GM21528 (cell line): ENCODE results near the gene PHF12.
A peak's percentile ranks its signal among the peaks of the same experiment; 100 is the strongest.
"Not testable (repeated sequence)": the region's sequence is repeated elsewhere in the genome, so short reads cannot be mapped to it uniquely, and the experiment has no call there.

Source experiments
- ATAC-seq: cut with Tn5 transposase; IDR thresholded peaks from one replicate; pipeline ENCODE4 v1.9.1; 2021; ENCODE audit warnings: mild to moderate bottlenecking, moderate library complexity; ENCODE audit not compliant: unreplicated experiment, low FRiP score

Gene PHF12

DNA sequence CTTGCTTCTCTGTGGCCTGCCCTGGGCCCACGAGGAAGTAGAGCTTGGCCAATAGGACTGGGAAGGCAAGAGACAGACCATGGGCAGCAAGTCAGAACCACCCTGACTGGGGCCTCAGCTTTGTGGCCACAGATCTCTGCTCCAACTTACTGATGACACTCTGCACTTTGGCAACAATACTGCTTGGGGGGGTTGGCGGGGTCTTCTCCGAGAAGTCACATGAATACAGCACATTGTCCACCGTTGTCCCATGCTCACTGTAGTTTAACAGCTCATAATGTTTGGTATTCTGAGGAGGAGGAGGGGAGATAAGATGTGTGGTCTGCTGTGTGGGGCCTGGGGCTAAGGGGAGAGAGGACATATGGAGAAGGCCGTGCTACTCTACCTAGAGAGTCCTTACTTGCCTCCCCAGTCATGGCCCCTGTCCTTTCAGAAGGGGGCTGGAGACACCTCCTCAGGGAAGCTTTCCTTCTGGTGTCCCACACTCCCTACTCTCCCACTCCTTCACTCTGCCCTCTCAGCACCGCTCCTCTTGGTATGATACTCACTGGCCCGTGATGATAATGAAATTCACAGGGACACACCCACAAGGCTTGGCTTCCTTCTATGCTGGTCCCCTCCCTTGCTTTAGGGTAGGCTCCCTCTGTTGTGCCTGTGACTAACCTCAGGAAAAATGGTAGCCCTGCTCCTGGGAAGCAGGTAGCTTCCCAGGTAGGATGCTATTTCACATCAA lies 44.4 kb downstream of the PHF12 start:
- ATAC-seq, result no peak

GRCh38 chr17:28906276-28906675 lies 45.0 kb downstream of the PHF12 start:
- no peak for ATAC-seq

DNA sequence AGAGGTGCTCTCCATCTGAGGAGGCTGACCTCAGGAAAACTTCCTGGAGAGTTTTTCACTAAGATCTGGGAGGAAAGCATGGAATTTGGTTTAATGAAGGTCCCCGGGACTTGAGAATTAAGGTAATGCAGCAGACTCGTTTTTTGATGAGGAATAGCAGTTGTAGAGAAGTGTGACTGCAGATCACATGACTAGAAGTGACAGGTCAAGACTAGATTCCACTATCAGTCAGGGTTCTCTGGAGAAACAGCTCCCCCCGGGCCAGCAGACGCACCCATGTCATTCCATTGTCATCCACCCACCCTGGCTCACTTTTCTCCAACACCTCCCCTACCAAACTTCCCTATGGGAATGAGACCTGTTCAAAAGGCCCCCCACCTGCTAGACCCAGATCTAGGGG lies 46.5 kb downstream of the PHF12 start:
- ATAC-seq, result no peak

DNA sequence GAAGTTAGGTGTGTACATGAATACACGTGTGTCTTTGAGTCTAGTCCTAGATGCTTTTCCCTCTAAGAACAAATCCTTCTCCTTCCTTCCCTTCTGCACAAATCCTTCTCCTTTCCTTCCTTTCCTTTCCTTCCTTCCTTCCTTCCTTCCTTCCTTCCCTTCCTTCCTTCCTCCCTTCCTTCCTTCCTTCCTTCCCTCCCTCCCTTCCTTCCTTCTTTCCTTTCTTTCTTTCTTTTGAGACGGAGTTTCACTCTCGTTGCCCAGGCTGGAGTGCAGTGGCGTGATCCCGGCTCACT lies 47.8 kb downstream of the PHF12 start:
- not testable (repeated sequence) for ATAC-seq

DNA sequence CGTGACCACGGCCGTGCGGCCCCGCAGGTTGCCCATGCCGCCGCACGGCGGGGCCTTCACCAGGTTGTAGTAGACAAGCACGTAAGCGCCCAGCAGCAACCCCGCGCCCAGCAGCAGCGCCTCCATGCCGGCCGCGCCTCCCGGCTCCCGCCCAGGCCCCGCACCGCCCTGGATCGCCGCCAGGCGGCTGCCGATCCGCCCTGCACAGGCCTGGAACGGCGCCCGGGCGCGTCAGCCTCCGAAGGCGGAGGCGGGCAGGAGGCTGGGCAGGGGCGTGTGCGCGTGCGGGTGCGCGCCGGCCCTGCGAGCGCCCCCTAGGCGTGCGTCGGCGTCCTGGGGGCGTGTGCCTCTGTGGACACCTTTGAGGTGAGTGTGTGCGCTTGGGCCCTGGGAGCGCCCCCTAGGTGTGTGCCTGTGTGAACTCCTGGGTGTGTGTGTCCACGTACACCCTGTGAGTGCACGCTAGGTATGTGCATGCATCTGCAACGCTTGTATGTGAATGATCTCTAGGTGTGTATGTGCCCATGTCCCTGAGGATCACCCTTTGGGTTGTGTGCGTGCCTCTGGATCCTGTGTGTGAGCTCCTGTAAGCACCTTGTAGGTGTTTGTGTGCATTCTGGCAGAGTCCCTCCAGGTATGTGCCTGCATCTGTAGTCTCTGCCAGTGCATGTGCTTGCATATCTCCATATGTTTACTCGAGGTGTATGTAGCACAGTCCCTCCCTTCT lies 48.3 kb downstream of the PHF12 start, which contains the start of gene DHRS13:
Gene DHRS13, minus strand, starts transcription at position 261 of the 727 bp plus-strand sequence. Its CDS starts 135 bp downstream, at position 126.
- ATAC-seq, result peak; percentile 83

DNA sequence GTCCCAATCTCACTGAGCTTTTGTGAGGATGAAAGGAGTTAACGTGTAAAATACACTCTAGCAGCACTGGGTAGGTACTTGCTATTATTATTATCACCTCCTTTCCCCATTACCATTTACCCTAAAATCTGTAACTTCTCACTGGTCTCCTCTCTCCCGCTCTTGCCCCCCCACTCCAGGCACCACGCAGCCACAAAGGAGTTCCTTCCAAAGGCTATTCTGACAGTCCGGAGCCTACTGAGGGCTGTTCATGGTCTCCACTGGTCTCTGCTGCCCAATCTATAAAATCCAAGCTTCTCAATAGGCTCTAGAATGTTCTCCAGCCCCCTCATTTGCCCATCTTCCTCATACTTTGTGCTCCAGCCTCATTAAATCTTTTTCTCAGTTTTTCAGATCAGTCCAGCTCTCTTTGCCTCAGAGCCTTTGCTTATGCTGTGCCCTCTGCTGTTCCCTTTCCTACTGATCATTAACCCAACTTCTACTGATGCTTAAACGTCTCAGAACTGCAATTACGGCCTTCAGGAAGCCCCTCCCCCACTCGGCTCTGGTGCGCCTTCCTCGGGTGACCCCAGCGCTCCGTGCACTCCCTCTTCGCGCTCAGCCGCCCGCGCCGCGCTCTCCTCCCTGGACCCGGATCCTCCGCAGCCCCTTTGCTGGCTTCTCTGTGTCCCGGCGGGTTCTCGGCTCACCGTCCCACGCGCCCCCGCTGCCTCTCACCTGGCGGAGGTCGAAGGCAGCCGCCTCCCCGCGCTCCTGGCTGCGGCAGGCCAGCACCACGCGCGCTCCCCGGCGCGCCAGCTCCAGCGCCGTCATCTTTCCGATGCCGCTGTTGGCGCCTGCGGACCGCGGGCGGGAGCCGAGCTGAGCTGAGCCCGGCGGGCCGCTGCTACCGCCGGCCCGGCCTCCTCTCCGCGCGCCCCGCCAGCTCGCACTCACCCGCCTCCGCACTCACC lies 49.2 kb downstream of the PHF12 start:
- peak; percentile 38 for ATAC-seq

- ATAC-seq, result no peak
These were observed 50.2 kb downstream of the PHF12 start for GRCh38 chr17:28900986-28901726.

DNA sequence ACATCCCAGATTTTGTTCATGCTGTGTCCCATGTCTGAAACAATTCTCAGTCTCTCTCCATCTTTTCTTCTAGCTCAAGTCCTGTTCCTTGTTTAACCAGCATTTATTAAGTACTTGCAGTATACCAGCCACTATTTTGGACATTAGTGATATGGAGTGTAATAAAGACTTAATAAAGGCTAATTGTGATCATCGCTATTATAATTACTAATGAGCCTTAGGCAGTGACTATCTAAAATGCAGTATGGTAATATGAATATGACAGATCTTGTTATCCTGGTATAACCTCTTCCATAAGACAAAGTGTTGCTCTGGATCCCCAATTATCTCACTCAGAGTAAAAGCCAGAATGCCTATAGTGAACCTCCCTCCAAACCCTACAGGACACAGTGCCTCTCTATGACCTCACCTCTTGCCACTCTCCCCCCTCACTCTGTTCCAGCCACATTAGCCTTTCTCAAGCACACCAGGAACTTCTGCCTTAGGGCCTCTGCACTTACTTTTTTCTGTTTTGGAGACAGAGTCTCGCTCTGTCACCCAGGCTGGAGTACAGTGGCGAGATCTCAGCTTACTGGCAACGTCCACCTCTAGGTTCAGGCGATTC lies 52.0 kb downstream of the PHF12 start:
- ATAC-seq, result no peak

DNA sequence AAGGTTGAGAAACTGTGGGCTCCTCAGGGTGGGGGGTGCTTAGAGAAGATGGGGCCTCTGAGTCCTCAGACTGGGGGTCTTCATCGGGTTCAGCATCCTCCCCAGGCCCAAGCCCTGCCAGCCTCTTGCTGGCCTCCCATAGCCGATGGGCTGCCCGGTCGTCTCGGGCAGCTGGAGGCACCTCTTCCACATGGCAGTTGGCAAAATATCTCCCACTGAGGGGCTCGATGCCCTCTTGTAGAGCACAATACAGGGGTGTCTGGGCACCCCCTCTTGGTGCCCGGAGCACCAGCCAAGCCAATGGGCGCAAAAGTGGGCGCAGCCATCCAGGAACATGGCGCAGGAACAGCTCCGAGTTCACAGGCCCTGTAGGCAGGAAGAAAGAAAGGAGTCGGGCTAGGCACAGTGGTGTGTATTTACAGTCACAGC lies 52.8 kb downstream of the PHF12 start:
- ATAC-seq, result no peak

DNA sequence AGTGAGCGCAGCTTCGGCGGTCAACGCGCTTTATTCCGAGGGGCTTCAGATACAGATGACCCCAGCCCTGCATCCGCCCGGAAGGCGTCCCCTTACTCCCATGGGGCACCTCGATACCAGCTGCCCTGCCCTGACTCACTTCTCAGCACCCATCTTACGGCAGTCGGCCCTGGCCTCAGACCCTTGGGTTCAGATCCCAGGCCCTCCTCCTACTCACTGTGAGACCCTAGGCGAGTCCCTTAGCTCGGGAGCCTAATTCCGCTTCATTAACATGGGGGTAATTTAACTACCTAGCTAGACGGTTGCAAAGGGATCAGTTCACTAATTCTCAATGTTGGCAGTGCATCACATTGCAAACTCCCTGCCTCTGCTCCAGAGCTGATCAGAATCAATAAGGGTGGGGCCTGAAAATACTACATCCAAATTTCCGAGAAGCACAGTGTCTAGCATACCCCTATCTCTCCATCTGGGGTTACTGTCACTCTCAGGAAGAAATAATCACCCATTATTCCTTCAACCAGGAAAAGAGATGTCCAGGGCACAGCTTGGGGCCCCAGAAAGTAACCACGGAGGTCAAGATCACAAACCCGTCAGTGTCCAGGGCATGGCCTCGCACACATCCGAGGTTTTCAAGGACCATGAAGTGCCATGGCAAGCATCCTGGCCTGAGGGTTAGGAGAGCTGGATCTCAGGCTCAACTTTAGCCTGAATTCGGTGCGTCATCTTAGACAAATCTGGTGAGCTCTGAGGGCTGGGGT lies 53.4 kb downstream of the PHF12 start:
- ATAC-seq, result no peak

GRCh38 chr17:28896884-28897768 lies 54.2 kb downstream of the PHF12 start, which contains the start of gene FLOT2:
TSS of gene FLOT2 (minus strand) at chr17:28897733. CDS start at chr17:28897574, 159 bp downstream.
- ATAC-seq, result no peak

- no peak for ATAC-seq
These were observed 54.8 kb downstream of the PHF12 start for GRCh38 chr17:28896491-28896883.

DNA sequence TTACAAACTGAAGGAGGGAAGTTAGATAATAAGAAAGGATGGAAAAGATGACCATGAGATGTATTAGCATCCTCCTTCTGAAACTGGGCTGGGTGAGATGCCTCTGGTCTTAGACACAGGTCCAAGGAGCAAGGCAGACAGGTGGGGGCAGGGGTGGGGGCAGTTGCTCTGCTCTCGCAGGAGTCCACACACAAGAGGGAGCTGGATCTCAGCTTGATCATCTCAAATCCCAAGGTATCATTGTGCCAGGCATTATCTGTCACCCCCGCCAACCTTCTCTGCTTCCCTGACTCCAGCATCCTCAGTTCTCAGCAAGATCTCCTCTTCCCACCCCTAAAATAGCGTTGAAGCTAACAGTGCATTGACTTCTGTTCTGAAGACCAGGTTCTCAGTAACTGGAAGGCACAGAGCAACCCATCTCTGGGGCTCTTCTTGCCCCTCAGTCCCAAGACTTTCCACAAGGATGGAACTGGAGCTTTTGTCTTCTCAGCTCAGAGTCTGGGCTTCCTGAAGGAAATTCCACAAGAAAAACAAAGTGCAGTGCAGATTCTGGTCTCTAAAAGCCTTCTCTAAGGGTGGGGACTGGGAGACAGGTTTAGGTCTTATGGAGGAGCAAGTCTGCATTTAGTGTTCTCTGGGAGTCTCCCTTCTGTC lies 55.4 kb downstream of the PHF12 start:
- no peak for ATAC-seq

GRCh38 chr17:28893248-28894183 lies 57.8 kb downstream of the PHF12 start:
- not testable (repeated sequence) for ATAC-seq

DNA sequence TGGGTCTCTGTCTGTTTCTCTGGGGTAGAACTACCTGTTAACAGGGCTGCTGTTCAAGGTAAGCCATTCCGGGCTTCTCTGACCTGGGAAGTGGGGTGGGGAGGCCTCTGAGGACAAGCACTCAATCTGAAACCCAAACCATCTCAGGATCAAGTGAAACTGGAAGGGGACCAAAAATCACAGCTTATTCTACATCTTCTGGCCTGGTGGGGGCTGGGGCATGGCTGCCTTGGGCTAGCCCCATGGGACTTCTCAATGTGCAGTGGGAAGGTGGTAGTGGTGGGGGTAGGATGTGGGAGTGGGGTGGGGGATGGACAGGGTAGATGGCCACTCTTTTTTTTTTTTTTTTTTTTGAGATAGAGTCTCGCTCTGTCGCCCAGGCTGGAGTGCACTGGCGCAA lies 59.3 kb downstream of the PHF12 start:
- ATAC-seq, result no peak

GRCh38 chr17:28891201-28891600 lies 60.1 kb downstream of the PHF12 start:
- ATAC-seq, result no peak

DNA sequence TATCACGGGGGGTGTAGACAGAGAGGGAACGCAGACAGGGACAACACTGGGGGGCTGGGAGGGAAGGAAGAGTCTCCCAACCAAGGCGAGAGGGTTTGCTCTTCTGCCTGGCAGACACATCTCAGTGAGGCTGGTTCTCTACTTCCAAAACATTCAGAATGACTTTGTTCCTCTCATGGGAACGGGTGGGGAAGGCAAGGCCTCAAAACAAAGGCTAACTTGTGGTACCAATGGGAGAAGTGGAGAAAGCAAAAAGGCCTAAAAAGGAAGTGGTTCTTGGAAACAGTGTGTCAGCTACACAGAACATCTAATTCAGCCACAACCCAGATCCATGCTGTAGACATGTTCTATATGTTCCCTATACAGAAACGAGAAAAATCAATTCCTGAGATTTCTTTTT lies 61.3 kb downstream of the PHF12 start:
- ATAC-seq, result no peak
